A549 (cell line): ENCODE results near the gene GTPBP8.

Experiments used
- CTCF ChIP-seq: fragments of >200 bp; sonication (Bioruptor Twin); formaldehyde crosslinking; IDR thresholded peaks from 3 replicates; pipeline ENCODE4 v1.5.1; 2016
- NFE2L2 ChIP-seq: fragments of 150-350 bp; conservative IDR thresholded peaks from 2 replicates; pipeline ENCODE4 v1.6.1; 2014; ENCODE audit warnings: low read length

DNA sequence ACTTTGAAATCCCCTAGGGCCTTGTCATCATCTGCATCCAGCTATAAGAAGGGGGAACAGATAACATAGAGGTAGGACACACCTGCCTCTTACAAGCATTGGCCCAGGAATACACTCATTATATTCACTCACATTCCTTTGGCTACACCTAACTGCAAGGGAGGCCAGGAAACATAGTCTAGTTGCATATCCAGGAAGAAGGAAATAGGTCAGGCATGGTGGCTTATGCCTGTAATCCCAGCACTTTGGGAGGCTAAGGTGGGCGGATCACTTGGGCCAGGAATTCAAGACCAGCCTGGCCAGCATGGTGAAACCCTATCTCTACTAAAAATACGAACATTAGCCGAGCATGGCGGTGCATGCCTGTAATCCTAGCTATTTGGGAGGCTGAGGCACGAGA is 48.8 kb downstream of the GTPBP8 start:
- TF ChIP-seq CTCF (no peak), NFE2L2 (no peak)
